OCI-LY1 (cell line): ENCODE measurements around the gene PSAP.

Experiments used
- H2AFZ ChIP-seq: fragments of 200-600 bp; sonication (generic), shearing (Covaris generic); 2 replicates; pipeline ENCODE4 v1.6.0; 2014; ENCODE audit warnings: antibody characterized with exemption, mild to moderate bottlenecking, low read length
- H3F3A ChIP-seq: fragments of 200-600 bp; sonication (generic), shearing (Covaris generic); 2 replicates; pipeline ENCODE4 v1.6.0; 2014; ENCODE audit warnings: mild to moderate bottlenecking, antibody characterized with exemption, low read length, moderate library complexity; ENCODE audit not compliant: insufficient read depth
- H3K27ac ChIP-seq: fragments of 200-600 bp; sonication (generic); 2 replicates; pipeline ENCODE4 v1.5.1; 2014; ENCODE audit warnings: low read length, mixed run types, mild to moderate bottlenecking, low read depth; ENCODE audit not compliant: poor library complexity, severe bottlenecking
- H3K27me3 ChIP-seq: fragments of 200-600 bp; sonication (generic); 2 replicates; pipeline ENCODE4 v1.6.0; 2014; ENCODE audit warnings: antibody characterized with exemption, mild to moderate bottlenecking, low read length, moderate library complexity; ENCODE audit not compliant: insufficient read depth
- H3K36me3 ChIP-seq: fragments of 200-600 bp; sonication (generic); 2 replicates; pipeline ENCODE4 v1.6.1; 2014; ENCODE audit warnings: mild to moderate bottlenecking, antibody characterized with exemption, low read length, moderate library complexity, mixed read lengths; ENCODE audit not compliant: insufficient read depth
- H3K4me1 ChIP-seq: fragments of 200-600 bp; sonication (generic); 2 replicates; pipeline ENCODE4 v1.5.1; 2014; ENCODE audit warnings: mild to moderate bottlenecking, low read length, moderate library complexity; ENCODE audit not compliant: insufficient read depth, severe bottlenecking
- H3K4me2 ChIP-seq: fragments of 200-600 bp; sonication (generic), shearing (Covaris generic); 2 replicates; pipeline ENCODE4 v1.6.1; 2014; ENCODE audit warnings: low read length
- H3K4me3 ChIP-seq: fragments of 200-600 bp; sonication (generic); 2 replicates; pipeline ENCODE4 v1.5.1; 2014; ENCODE audit warnings: low read length, low read depth, mild to moderate bottlenecking, mixed read lengths; ENCODE audit not compliant: poor library complexity, severe bottlenecking
- H3K79me2 ChIP-seq: fragments of 200-600 bp; shearing (Covaris generic); 2 replicates; pipeline ENCODE4 v1.6.1; 2016; ENCODE audit warnings: mixed run types, low read length, mixed read lengths; ENCODE audit not compliant: insufficient read depth
- H3K9ac ChIP-seq: fragments of 200-600 bp; sonication (generic), shearing (Covaris generic); 2 replicates; pipeline ENCODE4 v1.6.1; 2014; ENCODE audit warnings: mild to moderate bottlenecking, low read length, mixed read lengths
- H3K9me2 ChIP-seq: fragments of 200-600 bp; sonication (generic), shearing (Covaris generic); 2 replicates; pipeline ENCODE4 v1.6.1; 2014; ENCODE audit warnings: low read depth, mild to moderate bottlenecking, low read length, mixed read lengths
- H3K9me3 ChIP-seq: fragments of 200-600 bp; shearing (Covaris generic); 2 replicates; pipeline ENCODE4 v1.6.1; 2014; ENCODE audit warnings: low read length, mixed read lengths
- H4K20me1 ChIP-seq: fragments of 200-600 bp; sonication (generic), shearing (Covaris generic); 2 replicates; pipeline ENCODE4 v1.6.0; 2016; ENCODE audit warnings: mild to moderate bottlenecking, low read length; ENCODE audit not compliant: insufficient read depth
- CTCF ChIP-seq: fragments of 200-600 bp; sonication (generic), shearing (Covaris generic); IDR thresholded peaks from 2 replicates; pipeline ENCODE4 v1.5.1; 2017; ENCODE audit warnings: mild to moderate bottlenecking, antibody characterized with exemption, low read length, moderate library complexity, mixed read lengths
- EZH2 ChIP-seq: fragments of 200-600 bp; sonication (generic), shearing (Covaris generic); IDR thresholded peaks from 2 replicates; pipeline ENCODE4 v1.8.0; 2017; ENCODE audit warnings: borderline replicate concordance, mixed run types, mild to moderate bottlenecking, antibody characterized with exemption, low read length, moderate library complexity, mixed read lengths

The PSAP gene

GRCh38 chr10:71829171-71829570, 21.9 kb downstream of the PSAP start:
- H3K36me3 ChIP-seq: peaks cover 93% of the 10 kb centered on the region

GRCh38 chr10:71828702-71829101, 22.3 kb downstream of the PSAP start:
- H3K27me3 ChIP-seq: no peaks in the 10 kb centered on the region
- no peak overlapping the region for H3K27ac ChIP-seq
- TF ChIP-seq CTCF (no peak), EZH2 (no peak)
- no peak overlapping the region for H3K4me3 ChIP-seq
- H2AFZ ChIP-seq: no peak overlapping the region
- no peaks in the 10 kb centered on the region for H4K20me1 ChIP-seq
- H3K36me3 ChIP-seq: peaks cover 94% of the 10 kb centered on the region
- H3K9me2 ChIP-seq: no peaks in the 10 kb centered on the region
- peaks cover 7% of the 10 kb centered on the region for H3K4me1 ChIP-seq
- H3F3A ChIP-seq: no peaks in the 10 kb centered on the region
- peaks cover 3% of the 10 kb centered on the region; the same call in 1 of the 2 replicates for H3K79me2 ChIP-seq
- H3K9ac ChIP-seq: no peak overlapping the region
- H3K4me2 ChIP-seq: no peak overlapping the region
- no peaks in the 10 kb centered on the region for H3K9me3 ChIP-seq

More at GRCh38 chr10:71829171-71829570, 21.9 kb downstream of the PSAP start:
- Histone ChIP-seq H3K27me3 (no peaks in the 10 kb centered on the region), H3K4me1 (peaks cover 10% of the 10 kb centered on the region), H3K4me2 (no peak overlapping the region), H3K9me3 (no peaks in the 10 kb centered on the region), H3K4me3 (no peak overlapping the region), H3K27ac (no peak overlapping the region), H3K79me2 (peaks cover 7% of the 10 kb centered on the region; the same call in 1 of the 2 replicates), H3K9me2 (no peaks in the 10 kb centered on the region), H2AFZ (no peak overlapping the region), H4K20me1 (no peaks in the 10 kb centered on the region), H3F3A (no peaks in the 10 kb centered on the region), H3K9ac (no peak overlapping the region)
- TF ChIP-seq CTCF: no peak
- TF ChIP-seq EZH2: no peak

GRCh38 chr10:71827852-71828251, 23.2 kb downstream of the PSAP start:
- Histone ChIP-seq H3K4me2 (no peak overlapping the region), H3K9ac (no peak overlapping the region), H4K20me1 (no peaks in the 10 kb centered on the region), H3K9me2 (no peaks in the 10 kb centered on the region), H3K36me3 (peaks cover 94% of the 10 kb centered on the region), H3K79me2 (no peaks in the 10 kb centered on the region), H3F3A (no peaks in the 10 kb centered on the region), H3K27ac (no peak overlapping the region), H2AFZ (no peak overlapping the region), H3K9me3 (no peaks in the 10 kb centered on the region), H3K4me1 (no peaks in the 10 kb centered on the region), H3K27me3 (no peaks in the 10 kb centered on the region), H3K4me3 (no peak overlapping the region)
- TF ChIP-seq CTCF: no peak
- TF ChIP-seq EZH2: no peak
